OCI-LY7 (cell line): ENCODE data around the gene MACROD1. TPM values are rescaled to one million over a fixed set of nuclear protein-coding genes. Genes with fewer than 3 reads are reported as not detected.

ENCODE experiments used
- BruUV-seq: library from RNA; stranded (reverse); fragments of 400-500 nt; replicated peaks from 2 replicates; lab custom pipeline; 2021; lab: Mats Ljungman, UMichigan
- CTCF ChIA-PET: fragments of 300-600 bp; sonication (Branson Sonifier 250); formaldehyde crosslinking; loops from one replicate; lab custom pipeline; 2022; ENCODE audit warnings: antibody characterized with exemption; ENCODE audit not compliant: unreplicated experiment; lab: Charles Lee
- POLR2A ChIA-PET: fragments of 300-600 bp; sonication (Branson Sonifier 250); formaldehyde crosslinking; loops from one replicate; lab custom pipeline; 2022; ENCODE audit warnings: antibody characterized with exemption; lab: Charles Lee
- DNase-seq: peaks from one replicate; pipeline ENCODE4 v3.0.0-alpha.2; 2015; ENCODE audit warnings: low spot score
- H2AFZ ChIP-seq: fragments of 200-600 bp; sonication (generic), shearing (Covaris generic); 2 replicates; pipeline ENCODE4 v1.6.1; 2014; ENCODE audit warnings: mild to moderate bottlenecking, antibody characterized with exemption, low read length, moderate library complexity
- H3K27ac ChIP-seq: fragments of 200-600 bp; sonication (generic); 2 replicates; pipeline ENCODE4 v1.5.1; 2014; ENCODE audit warnings: mixed run types, low read depth, mild to moderate bottlenecking, moderate library complexity, low read length, inconsistent platforms; ENCODE audit not compliant: poor library complexity, severe bottlenecking
- H3K36me3 ChIP-seq: fragments of 200-600 bp; sonication (generic); 2 replicates; pipeline ENCODE4 v1.6.1; 2014; ENCODE audit warnings: mild to moderate bottlenecking, antibody characterized with exemption, low read length, moderate library complexity, mixed read lengths; ENCODE audit not compliant: insufficient read depth
- H3K4me1 ChIP-seq: fragments of 200-600 bp; sonication (generic); 2 replicates; pipeline ENCODE4 v1.5.1; 2014; ENCODE audit warnings: mild to moderate bottlenecking, low read length; ENCODE audit not compliant: insufficient read depth, poor library complexity, severe bottlenecking
- H3K4me2 ChIP-seq: fragments of 200-600 bp; sonication (generic); 2 replicates; pipeline ENCODE4 v1.6.1; 2014; ENCODE audit warnings: mild to moderate bottlenecking, low read length
- H3K4me3 ChIP-seq: fragments of 200-600 bp; sonication (generic); 2 replicates; pipeline ENCODE4 v1.5.1; 2014; ENCODE audit warnings: mild to moderate bottlenecking, low read depth, low read length; ENCODE audit not compliant: poor library complexity, severe bottlenecking
- H3K79me2 ChIP-seq: fragments of 200-600 bp; sonication (generic); 2 replicates; pipeline ENCODE4 v1.6.1; 2016; ENCODE audit warnings: low read depth, mild to moderate bottlenecking, low read length, moderate library complexity, mixed read lengths; ENCODE audit not compliant: insufficient read depth
- H3K9me2 ChIP-seq: fragments of 200-600 bp; sonication (generic); 2 replicates; pipeline ENCODE4 v1.6.1; 2016; ENCODE audit warnings: mild to moderate bottlenecking, low read length, mixed read lengths; ENCODE audit not compliant: insufficient read depth
- H3K9me3 ChIP-seq: fragments of 200-600 bp; sonication (generic); 2 replicates; pipeline ENCODE4 v1.6.1; 2014; ENCODE audit warnings: mild to moderate bottlenecking, mixed run types, low read length, mixed read lengths
- H4K20me1 ChIP-seq: fragments of 200-600 bp; sonication (generic); 2 replicates; pipeline ENCODE4 v1.6.1; 2014; ENCODE audit warnings: mild to moderate bottlenecking, antibody characterized with exemption, low read length, moderate library complexity, mixed read lengths; ENCODE audit not compliant: insufficient read depth
- EZH2phosphoT487 ChIP-seq: fragments of 200-600 bp; sonication (generic); IDR thresholded peaks from 2 replicates; pipeline ENCODE4 v1.6.1; 2018; ENCODE audit warnings: low read depth, borderline replicate concordance, mild to moderate bottlenecking, mixed run types, antibody characterized with exemption, low read length, moderate library complexity, mixed read lengths
- intact Hi-C: fragments of 100-400 bp; cut with micrococcal nuclease; formaldehyde crosslinking; loops from one replicate; pipeline ENCODE4 v1.10.0; 2022; ENCODE audit not compliant: unreplicated experiment
- total RNA-seq, 2 experiments: library from RNA; depleted of rRNA in 1 of 2; stranded (reverse); fragments of >200 nt in 1 of 2; shearing (Covaris generic) in 1 of 2; gene quantifications; 2 replicates each; pipeline ENCODE4 v1.2.3, GENCODE V29; 2014 to 2022
- TF ChIP-seq, protein P1 (sequence below): fragments of 200-600 bp; sonication (generic); conservative IDR thresholded peaks from 2 replicates; pipeline ENCODE4 v1.5.1; 2014; ENCODE audit warnings: mild to moderate bottlenecking, antibody characterized with exemption, low read length, moderate library complexity, mixed read lengths

The MACROD1 gene
- total RNA-seq, 2 experiments from 2014 or later: 14.7 to 25.4 TPM

DNA sequence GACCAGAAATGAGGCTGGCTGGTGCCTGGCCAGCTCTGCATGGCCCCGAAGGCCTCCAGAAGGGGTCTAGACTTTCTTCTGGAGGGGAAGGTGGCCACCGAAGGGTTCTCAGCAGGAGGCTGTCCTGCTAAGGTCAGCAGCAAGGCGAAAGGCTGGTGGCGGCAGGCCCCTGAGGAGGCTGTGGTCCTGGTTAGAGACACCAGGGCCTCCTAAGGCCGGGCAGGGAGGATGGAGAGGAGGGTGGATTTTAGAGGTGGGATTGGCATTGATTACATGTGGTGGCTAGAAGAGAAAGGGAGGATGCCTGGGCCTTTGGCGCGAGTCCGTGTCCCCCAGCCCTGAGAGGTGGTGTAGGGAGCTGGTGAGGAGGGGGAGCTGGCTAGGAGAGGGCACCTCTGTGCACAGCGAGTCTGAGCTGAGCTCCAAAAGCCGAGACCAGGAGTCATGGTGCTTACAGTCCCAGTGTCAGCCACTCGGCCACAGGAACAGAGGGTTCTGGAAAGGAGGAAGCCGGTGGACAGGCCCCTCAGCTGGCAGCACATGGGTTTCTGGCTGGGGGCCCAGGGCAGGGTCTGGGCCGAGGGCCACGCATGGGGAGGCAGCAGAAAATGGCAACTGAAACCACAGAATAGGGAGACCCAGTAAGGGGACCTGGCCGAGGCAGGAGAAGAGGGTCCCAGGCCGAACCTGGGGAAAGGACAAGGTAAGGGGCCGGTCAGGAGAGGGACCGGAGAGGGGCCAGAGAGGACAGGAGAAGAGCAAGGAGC is 43.1 kb upstream of the MACROD1 start:
- no peak for DNase-seq
- Histone ChIP-seq H2AFZ (no peak overlapping the region), H3K27ac (peak overlapping the region; percentile 96), H3K4me1 (peaks cover 35% of the 10 kb centered on the region), H3K4me3 (peak overlapping the region; percentile 80), H4K20me1 (no peaks in the 10 kb centered on the region), H3K36me3 (peaks cover 80% of the 10 kb centered on the region), H3K79me2 (peaks cover 17% of the 10 kb centered on the region; the same call in 1 of the 2 replicates), H3K9me3 (no peaks in the 10 kb centered on the region), H3K4me2 (peak overlapping the region; percentile 92), H3K9me2 (no peaks in the 10 kb centered on the region)
- TF ChIP-seq, protein P1, sequence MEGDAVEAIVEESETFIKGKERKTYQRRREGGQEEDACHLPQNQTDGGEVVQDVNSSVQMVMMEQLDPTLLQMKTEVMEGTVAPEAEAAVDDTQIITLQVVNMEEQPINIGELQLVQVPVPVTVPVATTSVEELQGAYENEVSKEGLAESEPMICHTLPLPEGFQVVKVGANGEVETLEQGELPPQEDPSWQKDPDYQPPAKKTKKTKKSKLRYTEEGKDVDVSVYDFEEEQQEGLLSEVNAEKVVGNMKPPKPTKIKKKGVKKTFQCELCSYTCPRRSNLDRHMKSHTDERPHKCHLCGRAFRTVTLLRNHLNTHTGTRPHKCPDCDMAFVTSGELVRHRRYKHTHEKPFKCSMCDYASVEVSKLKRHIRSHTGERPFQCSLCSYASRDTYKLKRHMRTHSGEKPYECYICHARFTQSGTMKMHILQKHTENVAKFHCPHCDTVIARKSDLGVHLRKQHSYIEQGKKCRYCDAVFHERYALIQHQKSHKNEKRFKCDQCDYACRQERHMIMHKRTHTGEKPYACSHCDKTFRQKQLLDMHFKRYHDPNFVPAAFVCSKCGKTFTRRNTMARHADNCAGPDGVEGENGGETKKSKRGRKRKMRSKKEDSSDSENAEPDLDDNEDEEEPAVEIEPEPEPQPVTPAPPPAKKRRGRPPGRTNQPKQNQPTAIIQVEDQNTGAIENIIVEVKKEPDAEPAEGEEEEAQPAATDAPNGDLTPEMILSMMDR: no peak
- no peak for TF ChIP-seq EZH2phosphoT487
- no TSS peak for BruUV-seq
- ChIA-PET CTCF (no interaction called here), POLR2A (interaction anchor here (0.8 to 5.1 kb wide), 2 partner anchors 32 to 109 kb away, joined by 4 to 27 read pairs; partner anchors contain the start of genes FKBP2, PRDX5 and TRMT112)
- intact Hi-C loops: no loop called here

- peak; percentile 29 for DNase-seq
- H3K27ac ChIP-seq: peak overlapping the region; percentile 96
- H3K79me2 ChIP-seq: peaks cover 17% of the 10 kb centered on the region; the same call in 1 of the 2 replicates
- intact Hi-C loops: no loop called here
- H2AFZ ChIP-seq: no peak overlapping the region
- ChIA-PET POLR2A (interaction anchor here (0.8 to 5.1 kb wide), 7 partner anchors 16 to 109 kb away, joined by 3 to 29 read pairs (median 15); partner anchors contain the start of genes BAD, FKBP2, NUDT22 and PRDX5), CTCF (interaction anchor here (2.5 kb wide), 1 partner anchor 31 kb away, joined by 9 read pairs; no protein-coding TSS in a partner anchor)
- peak overlapping the region; percentile 80 for H3K4me3 ChIP-seq
- no peaks in the 10 kb centered on the region for H4K20me1 ChIP-seq
- no peaks in the 10 kb centered on the region for H3K9me2 ChIP-seq
- peak overlapping the region; percentile 92 for H3K4me2 ChIP-seq
- H3K4me1 ChIP-seq: peaks cover 35% of the 10 kb centered on the region
- TF ChIP-seq EZH2phosphoT487: no peak
- TF ChIP-seq, protein P1: no peak
- H3K36me3 ChIP-seq: peaks cover 80% of the 10 kb centered on the region
- H3K9me3 ChIP-seq: no peaks in the 10 kb centered on the region
- no TSS peak for BruUV-seq
These were observed 42.3 kb upstream of the MACROD1 start for GRCh38 chr11:64208086-64208795.
